ENCODE results near the gene ABCA13. TPM values are rescaled to one million over a fixed set of nuclear protein-coding genes. Genes with fewer than 3 reads are reported as not detected.

Gene ABCA13
- total RNA-seq, 2 experiments from 2014 or later = 0.08 to 0.45 TPM

DNA sequence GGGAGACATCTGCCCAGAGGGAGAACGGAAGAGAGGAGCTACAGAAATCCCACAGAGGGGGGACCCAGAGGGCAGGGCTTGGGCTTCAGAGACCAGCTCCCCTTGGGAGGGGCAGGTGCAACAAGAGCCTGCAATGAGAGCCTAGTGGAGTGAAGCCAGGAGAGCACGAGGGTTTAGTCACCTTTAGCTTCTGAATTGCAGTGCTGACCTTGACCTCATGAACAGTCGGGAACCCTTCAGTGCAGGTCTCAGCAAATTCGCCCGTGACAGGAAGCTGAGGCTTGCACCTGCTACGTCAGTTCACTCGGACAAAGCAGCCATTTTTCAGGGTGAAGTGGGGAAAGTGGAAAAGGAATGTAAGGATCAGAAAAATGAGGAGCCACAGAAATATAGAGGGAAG, 446.2 kb downstream of the ABCA13 start:
- ATAC-seq (no peak), DNase-seq (no peak)
- Mint-ChIP-seq H3K27me3 (ENCODE audit: low read depth) (no peaks in the 10 kb centered on the region), H3K4me1 (ENCODE audit: low read depth) (peaks cover 14% of the 10 kb centered on the region), H3K9me3 (ENCODE audit: insufficient read depth) (no peaks in the 10 kb centered on the region), H3K4me3 (no peak overlapping the region), H3K27ac (no peak overlapping the region), H3K36me3 (ENCODE audit: low read depth) (no peaks in the 10 kb centered on the region)
- POLR2A ChIA-PET = no interaction called here
- CTCF ChIA-PET = interaction anchor here (1.1 kb wide), 1 partner anchor 80 kb away, joined by 3 read pairs; no protein-coding TSS in a partner anchor

GRCh38 chr7:48617993-48618392, 446.7 kb downstream of the ABCA13 start:
- ChIA-PET POLR2A (no interaction called here), CTCF (interaction anchor here (1.1 kb wide), 1 partner anchor 79 kb away, joined by 3 read pairs; no protein-coding TSS in a partner anchor)
- Mint-ChIP-seq H3K27me3 (ENCODE audit: low read depth) (no peaks in the 10 kb centered on the region), H3K36me3 (ENCODE audit: low read depth) (no peaks in the 10 kb centered on the region), H3K9me3 (ENCODE audit: insufficient read depth) (no peaks in the 10 kb centered on the region), H3K4me3 (no peak overlapping the region), H3K4me1 (ENCODE audit: low read depth) (peaks cover 14% of the 10 kb centered on the region), H3K27ac (peak overlapping the region; percentile 24)
- peak; percentile 61 for ATAC-seq
- peak; percentile 21 for DNase-seq

- Mint-ChIP-seq H3K9me3 (ENCODE audit: insufficient read depth) (no peaks in the 10 kb centered on the region), H3K4me3 (no peak overlapping the region), H3K27me3 (ENCODE audit: low read depth) (no peaks in the 10 kb centered on the region), H3K4me1 (ENCODE audit: low read depth) (peaks cover 19% of the 10 kb centered on the region), H3K27ac (no peak overlapping the region), H3K36me3 (ENCODE audit: low read depth) (peaks cover 2% of the 10 kb centered on the region)
- CTCF ChIA-PET = no interaction called here
- ATAC-seq = no peak
- POLR2A ChIA-PET = no interaction called here
- no peak for DNase-seq
These were observed 449.8 kb downstream of the ABCA13 start for GRCh38 chr7:48621076-48621475.

DNA sequence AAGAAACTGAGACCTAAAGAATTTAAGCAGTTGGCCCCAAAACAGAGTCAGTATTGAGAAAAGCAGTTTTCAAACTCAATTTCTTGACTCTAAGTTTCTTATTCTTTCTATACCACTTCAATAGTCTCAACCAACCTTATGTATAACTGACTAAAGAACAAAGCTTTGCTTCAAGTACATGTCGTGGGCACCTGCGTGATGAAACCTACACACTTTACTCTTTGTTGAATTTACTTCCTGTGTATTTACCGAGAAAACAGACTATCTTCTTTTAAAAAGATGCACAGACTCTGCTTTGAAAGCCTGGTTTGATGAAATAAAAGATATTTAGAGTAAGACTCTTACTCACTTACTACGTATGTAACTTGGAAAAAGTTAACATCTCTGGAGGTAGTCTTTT, 455.9 kb downstream of the ABCA13 start:
- Mint-ChIP-seq H3K4me3 (no peak overlapping the region), H3K4me1 (ENCODE audit: low read depth) (peaks cover 33% of the 10 kb centered on the region), H3K36me3 (ENCODE audit: low read depth) (peaks cover 14% of the 10 kb centered on the region), H3K27ac (peak overlapping the region; percentile 55), H3K9me3 (ENCODE audit: insufficient read depth) (peaks cover 6% of the 10 kb centered on the region), H3K27me3 (ENCODE audit: low read depth) (no peaks in the 10 kb centered on the region)
- ChIA-PET CTCF (no interaction called here), POLR2A (no interaction called here)
- ATAC-seq = peak; percentile 55
- DNase-seq = peak; percentile 26

DNA sequence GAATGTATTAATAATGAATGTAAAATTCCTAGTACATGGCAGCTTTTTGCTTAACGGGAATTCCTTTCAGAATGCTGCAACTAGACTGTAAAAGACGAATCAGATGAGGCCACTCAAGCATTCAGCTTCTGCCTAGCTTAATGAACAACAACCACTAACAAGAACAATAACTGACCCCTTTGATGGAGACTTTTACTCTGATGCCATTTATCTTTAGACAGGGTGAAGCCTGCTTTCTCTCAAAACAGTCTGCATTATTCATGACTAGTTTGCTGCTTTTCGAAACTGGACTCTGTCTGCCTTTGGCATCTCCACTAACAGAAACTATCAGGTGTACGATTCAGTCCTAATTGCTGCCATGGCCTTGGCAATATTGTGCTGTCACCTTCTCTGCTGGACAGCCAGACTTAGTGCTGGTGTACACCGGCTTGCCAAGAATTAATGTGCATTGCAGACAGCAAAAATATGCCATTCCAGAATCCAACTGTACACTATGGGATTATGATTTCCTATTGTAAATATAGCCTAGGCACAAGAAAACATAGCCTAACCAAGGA, 457.6 kb downstream of the ABCA13 start:
- DNase-seq (no peak), ATAC-seq (no peak)
- Mint-ChIP-seq H3K36me3 (ENCODE audit: low read depth) (peaks cover 20% of the 10 kb centered on the region), H3K9me3 (ENCODE audit: insufficient read depth) (peaks cover 8% of the 10 kb centered on the region), H3K27ac (no peak overlapping the region), H3K4me1 (ENCODE audit: low read depth) (peaks cover 37% of the 10 kb centered on the region), H3K27me3 (ENCODE audit: low read depth) (no peaks in the 10 kb centered on the region), H3K4me3 (no peak overlapping the region)
- POLR2A ChIA-PET = no interaction called here
- CTCF ChIA-PET = no interaction called here

DNA sequence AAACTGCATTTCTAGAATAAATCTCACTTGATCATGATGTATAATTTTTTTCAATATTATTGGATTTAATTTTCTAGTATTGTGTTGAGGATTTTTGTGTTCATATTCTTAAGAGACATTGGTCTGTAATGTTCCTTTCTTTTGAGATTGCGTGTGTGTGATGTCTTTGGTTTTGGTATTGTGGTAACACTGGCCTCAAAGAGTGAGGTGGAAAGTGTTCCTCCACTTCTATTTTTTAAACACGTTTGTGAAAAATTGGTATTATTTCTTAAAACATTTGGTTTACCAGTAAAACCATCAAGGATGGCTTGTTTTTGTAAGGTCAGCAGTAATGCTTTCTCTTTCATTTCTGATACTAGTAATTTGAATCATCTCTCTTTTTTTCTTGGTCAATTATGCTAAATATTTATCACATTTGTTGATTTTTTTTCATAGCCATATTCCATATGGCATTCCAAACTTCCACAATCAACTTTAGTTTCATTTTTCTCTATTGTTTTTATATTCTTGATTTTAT, 462.9 kb downstream of the ABCA13 start:
- Mint-ChIP-seq H3K4me1 (ENCODE audit: low read depth) (peaks cover 46% of the 10 kb centered on the region), H3K27ac (peak overlapping the region; percentile 57), H3K36me3 (ENCODE audit: low read depth) (peaks cover 21% of the 10 kb centered on the region), H3K27me3 (ENCODE audit: low read depth) (no peaks in the 10 kb centered on the region), H3K4me3 (peak overlapping the region; percentile 5), H3K9me3 (ENCODE audit: insufficient read depth) (peaks cover 17% of the 10 kb centered on the region)
- ChIA-PET POLR2A (no interaction called here), CTCF (no interaction called here)
- ATAC-seq (peak; percentile 53), DNase-seq (peak; percentile 54)

- peaks cover 41% of the 10 kb centered on the region for H3K4me1 Mint-ChIP-seq (ENCODE audit: low read depth)
- ChIA-PET CTCF (no interaction called here), POLR2A (no interaction called here)
- peaks cover 17% of the 10 kb centered on the region for H3K9me3 Mint-ChIP-seq (ENCODE audit: insufficient read depth)
- H3K27ac Mint-ChIP-seq = no peak overlapping the region
- DNase-seq (no peak), ATAC-seq (no peak)
- no peak overlapping the region for H3K4me3 Mint-ChIP-seq
- no peaks in the 10 kb centered on the region for H3K27me3 Mint-ChIP-seq (ENCODE audit: low read depth)
- H3K36me3 Mint-ChIP-seq (ENCODE audit: low read depth) = peaks cover 16% of the 10 kb centered on the region
These were observed 464.5 kb downstream of the ABCA13 start for GRCh38 chr7:48635796-48636195.

- H3K9me3 Mint-ChIP-seq (ENCODE audit: insufficient read depth) = peaks cover 17% of the 10 kb centered on the region
- no peak overlapping the region for H3K27ac Mint-ChIP-seq
- H3K4me1 Mint-ChIP-seq (ENCODE audit: low read depth) = peaks cover 39% of the 10 kb centered on the region
- H3K4me3 Mint-ChIP-seq = no peak overlapping the region
- ATAC-seq = no peak
- H3K27me3 Mint-ChIP-seq (ENCODE audit: low read depth) = no peaks in the 10 kb centered on the region
- ChIA-PET POLR2A (no interaction called here), CTCF (no interaction called here)
- DNase-seq = no peak
- H3K36me3 Mint-ChIP-seq (ENCODE audit: low read depth) = peaks cover 14% of the 10 kb centered on the region
These were observed 465.2 kb downstream of the ABCA13 start for GRCh38 chr7:48636391-48637015.

DNA sequence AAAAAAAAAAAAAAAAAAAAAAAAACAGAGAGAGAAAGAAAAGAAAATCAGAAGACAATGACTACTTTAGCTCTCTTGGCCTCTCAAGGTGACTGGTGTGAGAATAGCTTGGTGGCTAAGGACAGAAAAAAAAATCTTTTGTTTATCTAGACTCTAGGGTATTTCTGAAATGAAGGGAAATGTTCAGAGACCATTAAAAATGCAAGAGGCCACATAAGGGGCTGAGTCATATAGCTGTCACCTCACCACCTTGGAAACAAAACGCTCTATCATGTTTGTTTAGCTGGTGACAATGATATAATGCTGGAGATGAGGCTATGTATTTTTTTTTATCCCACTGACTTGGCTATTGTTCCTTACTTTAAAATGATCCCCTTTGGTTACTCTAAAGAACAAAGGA, 466.1 kb downstream of the ABCA13 start:
- H3K27me3 Mint-ChIP-seq (ENCODE audit: low read depth) = no peaks in the 10 kb centered on the region
- ChIA-PET POLR2A (no interaction called here), CTCF (no interaction called here)
- H3K4me3 Mint-ChIP-seq = no peak overlapping the region
- DNase-seq (no peak), ATAC-seq (no peak)
- peaks cover 9% of the 10 kb centered on the region for H3K9me3 Mint-ChIP-seq (ENCODE audit: insufficient read depth)
- peaks cover 7% of the 10 kb centered on the region for H3K36me3 Mint-ChIP-seq (ENCODE audit: low read depth)
- H3K27ac Mint-ChIP-seq = no peak overlapping the region
- H3K4me1 Mint-ChIP-seq (ENCODE audit: low read depth) = peaks cover 37% of the 10 kb centered on the region

GRCh38 chr7:48638041-48638440, 466.8 kb downstream of the ABCA13 start:
- Mint-ChIP-seq H3K4me3 (no peak overlapping the region), H3K27me3 (ENCODE audit: low read depth) (no peaks in the 10 kb centered on the region), H3K27ac (no peak overlapping the region), H3K4me1 (ENCODE audit: low read depth) (peaks cover 37% of the 10 kb centered on the region), H3K36me3 (ENCODE audit: low read depth) (peaks cover 2% of the 10 kb centered on the region), H3K9me3 (ENCODE audit: insufficient read depth) (peaks cover 8% of the 10 kb centered on the region)
- ATAC-seq (no peak), DNase-seq (no peak)
- CTCF ChIA-PET = no interaction called here
- POLR2A ChIA-PET = no interaction called here

- Mint-ChIP-seq H3K4me3 (no peak overlapping the region), H3K27ac (no peak overlapping the region), H3K27me3 (ENCODE audit: low read depth) (peaks cover 3% of the 10 kb centered on the region), H3K4me1 (ENCODE audit: low read depth) (no peaks in the 10 kb centered on the region), H3K9me3 (ENCODE audit: insufficient read depth) (no peaks in the 10 kb centered on the region), H3K36me3 (ENCODE audit: low read depth) (no peaks in the 10 kb centered on the region)
- ChIA-PET POLR2A (no interaction called here), CTCF (no interaction called here)
- no peak for ATAC-seq
- DNase-seq = no peak
These were observed 472.3 kb downstream of the ABCA13 start for GRCh38 chr7:48643431-48644013.

- DNase-seq (no peak), ATAC-seq (no peak)
- Mint-ChIP-seq H3K4me1 (ENCODE audit: low read depth) (no peaks in the 10 kb centered on the region), H3K27me3 (ENCODE audit: low read depth) (no peaks in the 10 kb centered on the region), H3K36me3 (ENCODE audit: low read depth) (no peaks in the 10 kb centered on the region), H3K9me3 (ENCODE audit: insufficient read depth) (no peaks in the 10 kb centered on the region), H3K27ac (no peak overlapping the region), H3K4me3 (no peak overlapping the region)
- ChIA-PET POLR2A (no interaction called here), CTCF (no interaction called here)
These were observed 486.9 kb downstream of the ABCA13 start for GRCh38 chr7:48658138-48658537.

All from activated CD8-positive, alpha-beta T cell treated with anti-CD3 and anti-CD28 coated beads, Interleukin-2, amount 10 ng/mL, durations not matched to agents 7 days and 5 days (primary cell).